Esophagus muscularis mucosa (tissue), 4 donors: Measurements from ENCODE around the gene BAZ2B.

ENCODE experiments used
- CTCF ChIP-seq, 3 experiments: fragments of 200-600 bp in 2 of 3; fragments of 450-650 bp in 1 of 3; sonication (generic) in 2 of 3; IDR thresholded peaks; one replicate each; pipeline ENCODE4 v1.5.1; 2017 to 2019; ENCODE audit warnings: antibody characterized with exemption in 3 of 3, mild to moderate bottlenecking in 2 of 3, moderate library complexity in 1 of 3
- EP300 ChIP-seq: sonication (generic); formaldehyde crosslinking; IDR thresholded peaks from one replicate; pipeline ENCODE4 v1.6.1; 2017; ENCODE audit warnings: antibody characterized with exemption
- POLR2A ChIP-seq: fragments of 450-650 bp; IDR thresholded peaks from one replicate; pipeline ENCODE4 v1.6.1; 2017; ENCODE audit warnings: antibody characterized with exemption, moderate library complexity, mild to moderate bottlenecking, low read depth
- POLR2AphosphoS5 ChIP-seq, 2 donors: sonication (generic); formaldehyde crosslinking; IDR thresholded peaks; one replicate each; pipeline ENCODE4 v1.6.1; 2017; ENCODE audit warnings: antibody characterized with exemption in 2 of 2

GRCh38 chr2:159608108-159608507, 8.2 kb downstream of the BAZ2B start:
- TF ChIP-seq CTCF (IDR thresholded peaks at IDR 0.05) (no peak), POLR2AphosphoS5 (IDR thresholded peaks at IDR 0.05) (no peak), EP300 (no peak), POLR2A (no peak)
